HCT116 (cell line): Measurements from ENCODE around the gene IDS.

ENCODE experiments used
- CTCF ChIP-seq, 3 experiments: fragments of 200-600 bp in 1 of 3; sonication (generic) in 1 of 3; IDR thresholded peaks in 2 of 3; conservative IDR thresholded peaks in 1 of 3; 2 replicates each; pipeline ENCODE4 v1.5.1; 2012 to 2017; ENCODE audit warnings: low read depth in 2 of 3, low read length in 2 of 3, antibody characterized with exemption in 1 of 3, borderline replicate concordance in 1 of 3, control low read depth in 1 of 3, mild to moderate bottlenecking in 1 of 3, mixed read lengths in 1 of 3, mixed run types in 1 of 3, moderate library complexity in 1 of 3; ENCODE audit not compliant: insufficient read depth in 1 of 3
- SP1 ChIP-seq: IDR thresholded peaks from 2 replicates; pipeline ENCODE4 v1.6.1; 2012; ENCODE audit warnings: low read depth
- ZNF274 ChIP-seq: fragments of 200-500 bp; sonication (Bioruptor generic); IDR thresholded peaks from 2 replicates; pipeline ENCODE4 v1.6.1; 2014; ENCODE audit warnings: mild to moderate bottlenecking, low read depth, low read length, inconsistent platforms

- TF ChIP-seq ZNF274 (no peak), CTCF (IDR thresholded peaks at IDR 0.05 in 2 of 3, conservative IDR thresholded peaks at IDR 0.05 in 1 of 3; ENCODE audit: borderline replicate concordance in 1 of 3, insufficient read depth in 1 of 3, low read depth in 2 of 3, low read length in 2 of 3) (no peak), SP1 (no peak)
These were observed 50.9 kb downstream of the IDS start for GRCh38 chrX:149453906-149454822.
